Fibroblast of lung (primary cell): Measurements from ENCODE around the gene DHFR2. TPM values are rescaled to one million over a fixed set of nuclear protein-coding genes. Genes with fewer than 3 reads are reported as not detected.

Experiments used
- DNase-seq, 2 donors: peaks; one replicate each; pipeline versions ENCODE4 v3.0.0 to v3.0.0-alpha.2; 2010; ENCODE audit warnings: low read depth in 2 of 2
- H2AFZ ChIP-seq: 2 replicates; pipeline ENCODE4 v1.5.1; 2012; ENCODE audit warnings: low read length, control low read depth, inconsistent platforms
- H3K27ac ChIP-seq: 2 replicates; pipeline ENCODE4 v1.5.1; 2011; ENCODE audit warnings: low read length, control low read depth; ENCODE audit not compliant: insufficient read depth
- H3K27me3 ChIP-seq: 2 replicates; pipeline ENCODE4 v1.5.1; 2011; ENCODE audit warnings: mild to moderate bottlenecking, low read length; ENCODE audit not compliant: control insufficient read depth, insufficient read depth
- H3K36me3 ChIP-seq: 2 replicates; pipeline ENCODE4 v1.5.1; 2011; ENCODE audit warnings: low read length; ENCODE audit not compliant: control insufficient read depth, insufficient read depth
- H3K4me1 ChIP-seq: 2 replicates; pipeline ENCODE4 v1.5.1; 2011; ENCODE audit warnings: low read length; ENCODE audit not compliant: control insufficient read depth, insufficient read depth; ENCODE audit errors: extremely low read depth
- H3K4me2 ChIP-seq: 2 replicates; pipeline ENCODE4 v1.5.1; 2011; ENCODE audit warnings: low read length, control low read depth; ENCODE audit not compliant: insufficient read depth; ENCODE audit errors: extremely low read depth
- H3K4me3 ChIP-seq, 4 experiments: fragments of 200-600 bp in 1 of 4; sonication (generic) in 1 of 4; replicated peaks in 1 of 4; 2 replicates each; pipeline ENCODE4 v1.5.1; 2011 to 2016; ENCODE audit warnings: low read length in 4 of 4, low read depth in 3 of 4, mild to moderate bottlenecking in 3 of 4, control low read depth in 2 of 4, inconsistent platforms in 1 of 4, mixed read lengths in 1 of 4; ENCODE audit not compliant: insufficient read depth in 1 of 4; ENCODE audit errors: control extremely low read depth in 1 of 4
- H3K79me2 ChIP-seq: 2 replicates; pipeline ENCODE4 v1.5.1; 2012; ENCODE audit warnings: mild to moderate bottlenecking, low read length, inconsistent platforms; ENCODE audit not compliant: control insufficient read depth, insufficient read depth
- H3K9ac ChIP-seq: 2 replicates; pipeline ENCODE4 v1.5.1; 2011; ENCODE audit warnings: mild to moderate bottlenecking, low read length, control low read depth; ENCODE audit not compliant: insufficient read depth
- H3K9me3 ChIP-seq: 2 replicates; pipeline ENCODE4 v1.5.1; 2012; ENCODE audit warnings: low read depth, low read length; ENCODE audit not compliant: control insufficient read depth, insufficient read depth
- H4K20me1 ChIP-seq: 2 replicates; pipeline ENCODE4 v1.5.1; 2011; ENCODE audit warnings: low read length; ENCODE audit not compliant: control insufficient read depth, insufficient read depth; ENCODE audit errors: extremely low read depth
- EZH2 ChIP-seq: IDR thresholded peaks from 2 replicates; pipeline ENCODE4 v1.5.1; 2012; ENCODE audit warnings: low read length, control low read depth, mild to moderate bottlenecking; ENCODE audit errors: missing control alignments
- polyA plus RNA-seq, 2 donors: library from polyadenylated mRNA; depleted of rRNA in 1 of 2; stranded (reverse) in 1 of 2; unstranded in 1 of 2; fragments of >200 nt; gene quantifications; 2 replicates each; pipeline ENCODE4 v1.2.1, GENCODE V29; 2011 to 2012; ENCODE audit warnings: missing spikeins in 1 of 2
- total RNA-seq: library from RNA; depleted of rRNA; stranded (reverse); fragments of >200 nt; gene quantifications from 2 replicates; pipeline ENCODE4 v1.2.1, GENCODE V29; 2014
- TF ChIP-seq, protein P1 (sequence below), 2 donors: IDR thresholded peaks in 1 of 2; conservative IDR thresholded peaks in 1 of 2; 1 replicate in 1 of 2; 2 replicates in 1 of 2; pipeline ENCODE4 v1.5.1; 2011 to 2012; ENCODE audit warnings: low read length in 2 of 2, control low read depth in 1 of 2, inconsistent platforms in 1 of 2, low read depth in 1 of 2, mild to moderate bottlenecking in 1 of 2

Gene DHFR2
- total and polyA plus RNA-seq, 2 donors (not counting 1 experiment from before 2014, with no cell fraction given) = 4.3 to 6.9 TPM

DNA sequence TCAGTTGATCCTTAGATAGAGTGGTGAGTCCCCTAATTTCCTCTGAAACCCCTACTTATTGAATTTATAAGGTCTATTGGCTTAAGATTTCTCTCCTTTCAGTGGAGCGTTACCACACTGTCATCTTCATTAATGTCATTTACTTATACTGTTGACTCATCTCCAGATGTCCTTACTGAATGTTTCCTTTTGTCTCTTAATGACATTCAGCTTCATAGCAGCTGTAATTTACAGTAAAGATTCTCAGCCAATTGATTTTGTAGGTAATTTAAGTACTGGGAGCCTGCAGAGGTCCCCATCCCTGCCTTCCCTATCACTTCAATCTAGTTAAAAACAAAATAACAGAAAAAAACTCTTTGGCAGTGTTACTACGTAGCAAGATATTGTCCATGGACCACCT lies 53.1 kb downstream of the DHFR2 start:
- Histone ChIP-seq H3K79me2 (no peaks in the 10 kb centered on the region), H3K9ac (no peak overlapping the region), H4K20me1 (no peaks in the 10 kb centered on the region), H3K4me2 (no peak overlapping the region), H3K27ac (no peak overlapping the region), H3K36me3 (no peaks in the 10 kb centered on the region), H3K9me3 (no peaks in the 10 kb centered on the region), H2AFZ (no peak overlapping the region), H3K4me3 (no peak overlapping the region), H3K27me3 (no peaks in the 10 kb centered on the region), H3K4me1 (no peaks in the 10 kb centered on the region)
- no peak for DNase-seq
- no peak for TF ChIP-seq EZH2

DNA sequence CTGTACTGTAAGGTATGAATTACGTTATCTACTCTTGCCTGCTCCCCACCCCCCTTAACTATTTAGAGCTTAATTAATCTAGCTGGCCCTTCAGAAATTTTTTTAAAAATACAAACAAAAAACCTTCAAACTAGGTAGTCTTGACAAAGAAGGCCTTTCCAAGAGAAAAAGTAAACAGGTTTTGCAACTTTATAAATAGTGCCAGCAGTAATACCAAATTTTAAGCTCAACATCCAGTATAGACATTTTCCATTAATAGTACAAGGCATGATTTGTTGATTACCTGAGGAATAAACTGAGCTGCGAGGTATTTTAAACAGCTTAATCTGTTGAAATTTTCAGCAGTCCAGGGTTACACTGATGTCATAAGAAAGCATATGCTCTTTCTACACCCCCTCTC lies 54.5 kb downstream of the DHFR2 start:
- Histone ChIP-seq H4K20me1 (no peaks in the 10 kb centered on the region), H3K27ac (no peak overlapping the region), H3K36me3 (no peaks in the 10 kb centered on the region), H3K4me3 (no peak overlapping the region), H3K4me2 (no peak overlapping the region), H3K79me2 (no peaks in the 10 kb centered on the region), H2AFZ (no peak overlapping the region), H3K27me3 (no peaks in the 10 kb centered on the region), H3K4me1 (no peaks in the 10 kb centered on the region), H3K9ac (no peak overlapping the region), H3K9me3 (no peaks in the 10 kb centered on the region)
- DNase-seq = no peak
- TF ChIP-seq EZH2 = no peak
- TF ChIP-seq, protein P1, sequence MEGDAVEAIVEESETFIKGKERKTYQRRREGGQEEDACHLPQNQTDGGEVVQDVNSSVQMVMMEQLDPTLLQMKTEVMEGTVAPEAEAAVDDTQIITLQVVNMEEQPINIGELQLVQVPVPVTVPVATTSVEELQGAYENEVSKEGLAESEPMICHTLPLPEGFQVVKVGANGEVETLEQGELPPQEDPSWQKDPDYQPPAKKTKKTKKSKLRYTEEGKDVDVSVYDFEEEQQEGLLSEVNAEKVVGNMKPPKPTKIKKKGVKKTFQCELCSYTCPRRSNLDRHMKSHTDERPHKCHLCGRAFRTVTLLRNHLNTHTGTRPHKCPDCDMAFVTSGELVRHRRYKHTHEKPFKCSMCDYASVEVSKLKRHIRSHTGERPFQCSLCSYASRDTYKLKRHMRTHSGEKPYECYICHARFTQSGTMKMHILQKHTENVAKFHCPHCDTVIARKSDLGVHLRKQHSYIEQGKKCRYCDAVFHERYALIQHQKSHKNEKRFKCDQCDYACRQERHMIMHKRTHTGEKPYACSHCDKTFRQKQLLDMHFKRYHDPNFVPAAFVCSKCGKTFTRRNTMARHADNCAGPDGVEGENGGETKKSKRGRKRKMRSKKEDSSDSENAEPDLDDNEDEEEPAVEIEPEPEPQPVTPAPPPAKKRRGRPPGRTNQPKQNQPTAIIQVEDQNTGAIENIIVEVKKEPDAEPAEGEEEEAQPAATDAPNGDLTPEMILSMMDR (conservative IDR thresholded peaks at IDR 0.05 in 1 of 2, IDR thresholded peaks at IDR 0.05 in 1 of 2; ENCODE audit: low read depth in 1 of 2, low read length in 2 of 2) = no peak

Other genes with a start within 250 kb of the DHFR2 start
- gene PROS1, start 89.0 kb downstream of the DHFR2 start, total RNA-seq = 33.0 and 48.8 TPM in 2 replicates
- gene PROS1, start 89.0 kb downstream of the DHFR2 start, polyA plus RNA-seq = 20.7 and 30.2 TPM in 2 replicates
- gene ARL13B, start 82.8 kb downstream of the DHFR2 start, total RNA-seq = 8.4 and 11.6 TPM in 2 replicates
- 7.8 and 10.7 TPM in 2 replicates for gene ARL13B, start 82.8 kb downstream of the DHFR2 start, polyA plus RNA-seq
- not detected in 2 replicates for gene STX19, start 34.3 kb downstream of the DHFR2 start, total RNA-seq
- gene STX19, start 34.3 kb downstream of the DHFR2 start, polyA plus RNA-seq = not detected in 2 replicates
- 13.4 and 23.1 TPM in 2 replicates for gene NSUN3, start 145 bp upstream of the DHFR2 start, total RNA-seq
- gene NSUN3, start 145 bp upstream of the DHFR2 start, polyA plus RNA-seq = 6.1 and 6.2 TPM in 2 replicates